ENCODE data around the gene CHST3.
"Not testable (repeated sequence)": the region's sequence is repeated elsewhere in the genome, so short reads cannot be mapped to it uniquely, and the experiment has no call there.

CHST3 gene

DNA sequence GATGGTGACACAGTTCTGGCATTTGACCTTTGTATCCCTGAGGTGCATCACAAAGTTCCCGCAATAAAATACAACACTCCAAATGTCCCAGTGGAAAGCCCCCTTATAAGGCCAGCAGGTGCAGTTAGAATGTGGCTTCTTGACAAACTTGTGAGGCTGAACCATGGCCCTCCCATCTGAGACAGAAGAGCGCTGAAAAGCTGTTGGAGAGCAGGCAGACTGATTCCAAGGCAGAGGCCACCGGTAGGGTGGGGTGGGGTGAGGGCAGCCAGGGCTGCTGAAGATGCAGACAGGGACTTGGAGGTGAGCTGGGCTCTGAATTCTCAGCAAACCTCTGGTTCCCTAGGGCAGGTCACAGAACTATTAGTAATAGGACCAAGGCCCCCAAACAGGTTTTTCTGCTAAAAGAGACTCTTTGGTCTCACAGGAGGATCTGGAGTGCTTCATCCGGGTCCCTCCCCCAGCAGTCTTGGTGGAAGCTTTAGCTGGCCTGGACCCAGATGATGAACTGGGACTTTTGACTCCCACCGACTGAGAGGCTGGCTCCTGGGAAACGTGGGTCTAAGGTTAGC, 15.6 kb upstream of the CHST3 start:
- no peak for DNase-seq (ENCODE audit: low read depth)

- no peak for DNase-seq (ENCODE audit: low read depth)
Measured at GRCh38 chr10:71950683-71951082, 13.5 kb upstream of the CHST3 start.

DNA sequence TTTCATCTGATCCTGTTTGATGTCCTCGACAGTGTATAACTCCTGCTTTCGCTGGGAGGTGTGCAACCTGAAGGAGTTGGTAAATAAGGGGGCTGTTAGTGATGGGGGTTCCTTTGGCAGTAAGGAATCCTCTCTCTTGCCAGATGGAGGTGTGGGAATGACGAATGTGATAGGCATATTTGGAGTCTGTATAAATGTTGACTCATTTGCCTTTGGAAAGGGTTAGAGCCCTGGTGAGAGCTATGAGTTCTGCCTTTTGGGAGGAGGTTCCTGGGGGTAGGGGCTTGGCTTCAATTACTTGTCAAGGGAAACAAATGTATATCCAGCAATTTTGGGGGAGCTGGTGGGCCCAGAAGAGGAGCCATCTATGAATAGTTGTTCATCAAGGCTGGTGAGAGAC, 11.4 kb upstream of the CHST3 start:
- DNase-seq (ENCODE audit: low read depth): no peak

DNA sequence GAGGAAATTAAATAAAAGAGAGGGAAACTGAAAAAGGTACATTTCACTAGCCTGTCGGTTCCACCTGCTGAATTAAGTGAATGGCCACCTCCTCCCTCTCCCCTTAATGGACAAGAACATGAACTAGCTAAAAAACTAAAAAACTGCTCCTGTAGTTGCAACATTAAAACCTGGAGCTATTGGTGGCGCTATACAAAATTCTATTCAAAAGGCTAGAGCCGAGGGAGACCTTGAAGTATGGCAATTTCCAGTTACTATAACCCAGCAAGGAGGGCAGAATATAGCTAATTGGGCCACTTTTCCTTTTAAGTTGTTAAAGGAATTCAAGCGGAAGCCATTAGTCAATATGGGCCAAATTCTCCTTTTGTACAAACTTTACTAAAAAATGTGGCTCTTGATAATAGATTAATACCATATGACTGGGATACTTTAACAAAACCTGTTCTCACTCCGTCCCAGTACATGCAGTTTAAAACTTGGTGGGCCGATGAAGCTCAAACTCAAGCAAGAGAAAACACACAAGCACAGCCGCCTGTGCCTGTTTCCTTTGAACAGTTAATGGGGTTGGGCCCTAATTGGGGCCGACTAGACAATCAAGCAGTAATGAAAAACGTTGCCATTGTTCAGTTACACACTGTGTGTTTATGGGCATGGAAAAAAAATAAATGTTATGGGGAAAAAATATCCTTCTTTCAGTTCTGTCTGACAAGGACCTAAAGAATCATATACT, 6.5 kb upstream of the CHST3 start:
- DNase-seq (ENCODE audit: low read depth): no peak

DNA sequence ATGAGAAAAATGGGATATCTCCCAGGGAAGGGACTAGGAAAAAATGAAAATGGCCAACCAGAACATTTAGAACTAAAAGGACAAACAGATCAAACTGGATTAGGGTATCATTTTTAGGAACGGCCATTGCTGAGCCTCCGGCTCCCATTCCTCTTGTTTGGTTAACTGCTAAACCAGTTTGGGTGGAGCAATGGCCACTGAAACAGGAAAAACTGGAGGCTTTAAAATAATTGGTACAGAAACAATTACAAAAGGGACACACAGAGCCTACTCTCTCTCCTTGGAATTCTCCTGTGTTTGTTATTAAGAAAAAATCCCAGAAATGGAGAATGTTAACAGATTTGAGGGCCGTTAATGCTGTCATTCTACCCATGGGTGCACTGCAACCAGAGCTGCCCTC, 4.7 kb upstream of the CHST3 start:
- DNase-seq (ENCODE audit: low read depth): no peak

DNA sequence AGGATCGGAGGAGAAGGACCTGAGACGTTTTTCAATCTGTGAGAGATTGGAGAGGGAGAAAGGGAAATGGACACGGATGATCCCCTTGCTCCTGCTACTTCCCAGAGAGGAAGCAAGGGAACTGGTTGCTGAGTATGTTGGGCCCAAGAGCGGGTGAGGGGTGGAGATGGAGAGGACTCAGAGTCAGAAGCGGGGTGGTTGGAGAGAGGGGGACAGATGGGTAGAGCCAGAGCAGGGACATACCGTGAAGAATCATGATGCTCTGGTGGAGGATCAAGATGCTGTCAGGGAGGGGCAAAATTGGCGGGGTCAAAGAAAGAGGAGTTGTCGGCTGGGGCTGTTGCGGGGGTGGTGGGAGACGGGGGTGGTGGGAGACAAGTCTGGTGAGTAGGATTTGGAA, 2.4 kb upstream of the CHST3 start:
- no peak for DNase-seq (ENCODE audit: low read depth)

DNA sequence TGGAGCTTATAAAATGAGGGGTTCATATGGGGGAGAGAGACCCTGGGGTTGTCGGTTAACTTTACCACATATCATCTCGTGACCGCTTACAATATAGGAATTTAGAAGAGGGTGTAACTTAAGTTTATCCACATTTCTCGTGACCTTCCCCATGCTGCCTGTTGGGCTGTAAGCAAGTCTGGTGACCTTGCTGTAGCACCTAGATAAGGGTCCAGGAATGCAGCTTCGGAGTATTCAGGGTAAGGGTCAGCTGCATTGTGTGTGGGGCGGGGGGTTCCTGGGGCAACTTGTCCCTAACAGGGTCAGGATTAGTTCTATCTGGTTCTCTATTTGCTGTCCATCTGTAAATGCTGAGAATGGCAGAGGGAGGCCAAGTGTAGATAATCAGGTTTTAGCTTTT, 1.3 kb upstream of the CHST3 start:
- no peak for DNase-seq (ENCODE audit: low read depth)

GRCh38 chr10:71963351-71964097, 671 bp upstream of the CHST3 start:
- DNase-seq (ENCODE audit: low read depth): peak; percentile 72

GRCh38 chr10:71964743-71965515, 734 bp downstream of the CHST3 start:
- DNase-seq (ENCODE audit: low read depth): peak; percentile 74

- DNase-seq (ENCODE audit: low read depth): no peak
Measured at GRCh38 chr10:71965623-71966022, 1.4 kb downstream of the CHST3 start.

GRCh38 chr10:71966046-71967004, 2.1 kb downstream of the CHST3 start:
- DNase-seq (ENCODE audit: low read depth): peak; percentile 49

- DNase-seq (ENCODE audit: low read depth): not testable (repeated sequence)
Measured at GRCh38 chr10:71967958-71968357, 3.8 kb downstream of the CHST3 start.

GRCh38 chr10:71968553-71969474, 4.6 kb downstream of the CHST3 start:
- no peak for DNase-seq (ENCODE audit: low read depth)

- DNase-seq (ENCODE audit: low read depth): no peak
Measured at GRCh38 chr10:71969929-71970328, 5.7 kb downstream of the CHST3 start.

- no peak for DNase-seq (ENCODE audit: low read depth)
Measured at GRCh38 chr10:71970331-71970730, 6.1 kb downstream of the CHST3 start.

DNA sequence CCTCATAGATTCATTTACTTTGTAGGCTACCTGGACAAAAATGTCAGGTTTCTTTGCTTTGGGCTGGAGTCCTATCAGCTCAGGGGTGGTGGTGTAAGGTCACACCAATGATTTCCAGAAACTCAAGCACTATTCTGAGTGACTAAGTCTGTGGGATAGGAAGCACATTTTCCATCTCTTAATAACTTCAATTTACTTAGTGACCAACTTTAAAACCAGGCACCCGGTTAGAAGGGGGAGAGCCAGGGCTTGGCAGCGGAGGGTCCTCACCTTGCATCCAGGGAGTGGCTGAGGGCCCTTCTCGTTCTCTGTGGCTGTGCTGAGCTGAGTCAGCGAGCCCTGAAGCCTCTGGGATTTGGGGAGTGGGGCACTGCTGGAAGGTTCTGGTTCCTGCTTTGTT, 6.7 kb downstream of the CHST3 start:
- no peak for DNase-seq (ENCODE audit: low read depth)

DNA sequence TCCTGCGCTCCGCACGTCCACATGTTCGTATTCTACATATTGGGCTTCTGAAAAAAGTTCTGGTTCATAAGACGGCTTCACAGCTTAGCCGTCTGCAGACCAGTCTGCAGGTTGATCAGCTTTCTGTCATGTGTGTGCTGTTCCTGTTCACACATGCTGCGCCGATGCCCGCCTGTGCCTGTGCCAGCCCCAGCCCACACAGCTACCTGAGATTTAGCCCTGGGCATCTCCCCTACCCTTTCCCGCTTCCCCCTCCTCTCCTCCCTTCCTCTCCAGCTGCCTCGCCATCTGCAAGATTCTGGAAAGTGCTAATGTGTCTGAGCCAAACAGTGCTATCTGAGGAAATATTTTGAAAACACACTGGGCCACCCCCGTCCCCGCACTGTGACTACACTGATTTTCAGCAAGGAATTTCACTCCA, 7.1 kb downstream of the CHST3 start:
- DNase-seq (ENCODE audit: low read depth): no peak

- DNase-seq (ENCODE audit: low read depth): no peak
Measured at GRCh38 chr10:71971769-71972555, 7.8 kb downstream of the CHST3 start.
